ENCODE results near the gene POLR3K.

GRCh38 chr16:44655-45054, 8.8 kb downstream of the POLR3K start:
- TF ChIP-seq TAF1 (IDR thresholded peaks at IDR 0.05; ENCODE audit: low read depth, low read length) (no peak), POLR2A (IDR thresholded peaks at IDR 0.05; ENCODE audit: low read depth, low read length) (no peak), SPI1 (IDR thresholded peaks at IDR 0.05; ENCODE audit: low read depth, low read length) (no peak)

Data from GM12891 (cell line).